ENCODE measurements around the gene COL16A1. TPM values are rescaled to one million over a fixed set of nuclear protein-coding genes. Genes with fewer than 3 reads are reported as not detected.

Gene COL16A1
- total and polyA plus RNA-seq, 7 experiments from 2014 or later, result 0.31 to 0.37 TPM; not detected in 5

DNA sequence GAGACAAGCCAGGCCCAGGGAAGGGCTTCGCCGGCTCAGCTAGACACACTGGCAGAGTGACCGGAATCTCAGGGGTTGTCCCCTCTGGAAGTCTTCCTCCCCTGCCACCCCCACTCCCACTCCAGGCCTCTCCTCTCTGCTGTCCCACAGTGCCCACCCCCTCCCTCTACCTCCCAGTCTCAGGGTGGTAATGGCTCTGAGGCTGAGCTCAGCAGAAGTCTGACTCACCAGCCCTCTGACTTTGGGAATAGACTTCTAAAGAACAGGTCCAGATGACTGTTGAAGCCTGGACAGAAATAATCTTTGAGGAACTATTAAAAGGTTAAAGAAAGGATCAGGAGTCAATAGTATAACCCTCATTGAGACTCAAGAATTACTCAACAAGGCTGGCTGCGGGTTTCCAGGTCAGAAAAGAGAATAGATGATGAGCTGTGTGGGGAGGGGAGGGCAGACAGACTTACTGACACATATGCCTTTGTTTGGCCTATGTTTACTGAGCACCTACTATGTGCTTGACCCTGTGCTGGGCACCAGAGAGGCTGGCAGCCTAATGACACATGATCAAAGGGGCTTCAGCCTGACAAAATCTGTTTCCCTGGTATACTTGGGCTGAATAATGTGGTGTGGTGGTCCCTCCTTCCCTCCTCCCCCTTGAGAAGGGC is 78.1 kb downstream of the COL16A1 start:
- peak; percentile 7 for ATAC-seq
- CTCF ChIA-PET, result no interaction called here
- DNase-seq, result no peak
- peaks cover 4 to 39% (median 9%) of the 10 kb centered on the region in 5 donors for H3K36me3 Mint-ChIP-seq
- H3K27me3 Mint-ChIP-seq, result no peaks in the 10 kb centered on the region
- H3K4me1 Mint-ChIP-seq, result peaks cover 0 to 8% (median 0%) of the 10 kb centered on the region in 7 donors
- H3K27ac ChIP-seq (ENCODE audit: low read depth, low read length), result no peak overlapping the region
- no peaks in the 10 kb centered on the region for H3K4me1 ChIP-seq (ENCODE audit: control insufficient read depth in 2 of 2, insufficient read depth in 2 of 2, low read length in 2 of 2)
- intact Hi-C loops (cut with micrococcal nuclease), result no loop called here
- no peaks in the 10 kb centered on the region for H3K27me3 ChIP-seq (ENCODE audit: control insufficient read depth in 2 of 2, insufficient read depth in 2 of 2, low read length in 2 of 2)
- H3K27ac Mint-ChIP-seq, result peak overlapping the region in 1 of 9 donors; percentile 25
- H3K9me3 ChIP-seq (ENCODE audit: control insufficient read depth in 2 of 3, low read length in 3 of 3), result no peaks in the 10 kb centered on the region
- H3K36me3 ChIP-seq (ENCODE audit: control insufficient read depth in 2 of 3, insufficient read depth in 3 of 3, low read length in 3 of 3), result peaks cover 0 to 40% (median 7%) of the 10 kb centered on the region in 3 experiments
- H3K9me3 Mint-ChIP-seq, result no peaks in the 10 kb centered on the region
- H3K4me3 ChIP-seq (ENCODE audit: low read length), result no peak overlapping the region
- POLR2A ChIA-PET, result no interaction called here
- H3K4me3 Mint-ChIP-seq, result no peak overlapping the region

DNA sequence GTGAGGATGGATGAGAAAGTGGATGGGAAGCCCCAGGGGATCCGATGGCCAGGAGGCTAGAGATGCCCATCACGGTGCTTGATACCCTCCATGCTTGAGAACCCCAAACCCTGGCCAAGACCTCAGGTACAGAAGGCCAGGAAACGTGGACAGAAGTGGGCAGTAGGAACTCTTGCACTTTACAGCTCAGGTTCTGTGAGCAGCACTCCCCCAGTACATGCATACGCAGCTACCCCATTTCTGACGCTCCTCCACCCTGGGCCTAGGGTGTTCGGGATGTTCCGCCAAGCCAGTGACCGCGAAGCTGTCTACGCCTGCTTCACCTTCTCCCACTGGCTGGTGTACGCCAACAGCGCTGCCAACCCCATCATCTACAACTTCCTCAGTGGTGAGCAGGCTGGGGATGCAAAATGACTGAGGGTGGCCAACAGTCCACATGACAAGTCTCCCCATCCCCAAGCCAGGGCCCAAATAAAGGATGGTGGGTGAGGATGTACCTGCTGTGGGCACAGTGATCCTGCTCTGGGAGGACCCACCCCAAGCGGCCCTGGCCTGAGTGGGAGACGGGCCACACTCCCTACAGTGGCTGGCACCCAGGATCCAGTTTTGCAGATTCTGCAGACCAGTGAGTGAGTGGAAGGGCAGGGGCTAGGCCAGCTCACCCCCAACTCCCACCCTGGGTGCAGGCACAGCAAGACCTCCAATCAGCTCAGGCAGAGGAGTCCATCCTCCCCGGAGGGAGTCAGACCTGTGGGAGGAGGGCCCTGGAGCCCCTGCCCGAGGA is 78.9 kb downstream of the COL16A1 start:
- Mint-ChIP-seq H3K4me1 (peaks cover 0 to 8% (median 0%) of the 10 kb centered on the region in 7 donors), H3K27ac (no peak overlapping the region), H3K36me3 (peaks cover 1 to 33% (median 5%) of the 10 kb centered on the region in 5 donors), H3K9me3 (no peaks in the 10 kb centered on the region), H3K27me3 (no peaks in the 10 kb centered on the region), H3K4me3 (no peak overlapping the region)
- H3K36me3 ChIP-seq (ENCODE audit: control insufficient read depth in 2 of 3, insufficient read depth in 3 of 3, low read length in 3 of 3), result peaks cover 0 to 32% (median 0%) of the 10 kb centered on the region in 3 experiments
- no peaks in the 10 kb centered on the region for H3K4me1 ChIP-seq (ENCODE audit: control insufficient read depth in 2 of 2, insufficient read depth in 2 of 2, low read length in 2 of 2)
- intact Hi-C loops (cut with micrococcal nuclease), result no loop called here
- no peaks in the 10 kb centered on the region for H3K27me3 ChIP-seq (ENCODE audit: control insufficient read depth in 2 of 2, insufficient read depth in 2 of 2, low read length in 2 of 2)
- no peak overlapping the region for H3K4me3 ChIP-seq (ENCODE audit: low read length)
- no peak for DNase-seq
- ATAC-seq, result peak; percentile 8
- POLR2A ChIA-PET, result no interaction called here
- no peak overlapping the region for H3K27ac ChIP-seq (ENCODE audit: low read depth, low read length)
- no peaks in the 10 kb centered on the region for H3K9me3 ChIP-seq (ENCODE audit: control insufficient read depth in 2 of 3, low read length in 3 of 3)
- CTCF ChIA-PET, result no interaction called here

DNA sequence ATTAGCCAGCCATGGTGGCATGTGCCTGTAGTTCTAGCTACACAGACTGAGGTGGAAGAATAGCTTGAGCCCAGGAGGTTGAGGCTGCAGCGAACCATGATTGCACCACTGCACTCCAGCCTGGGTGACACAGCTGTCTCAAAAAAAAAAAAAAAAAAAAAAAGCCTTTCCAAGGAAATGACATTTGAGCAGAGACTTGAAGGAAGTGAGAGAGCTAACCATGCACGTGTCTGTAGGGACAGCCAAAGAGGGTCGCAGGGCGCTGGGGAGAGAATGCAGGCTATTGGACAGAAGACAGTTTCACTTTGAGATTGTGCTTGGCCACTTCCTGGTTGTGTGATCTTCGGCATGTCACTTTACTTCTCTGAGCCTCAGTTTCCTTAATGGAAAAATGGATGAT is 79.5 kb downstream of the COL16A1 start:
- DNase-seq (no peak), ATAC-seq (no peak)
- H3K36me3 ChIP-seq (ENCODE audit: control insufficient read depth in 2 of 3, insufficient read depth in 3 of 3, low read length in 3 of 3), result peaks cover 0 to 26% (median 0%) of the 10 kb centered on the region in 3 experiments
- no peaks in the 10 kb centered on the region for H3K4me1 ChIP-seq (ENCODE audit: control insufficient read depth in 2 of 2, insufficient read depth in 2 of 2, low read length in 2 of 2)
- H3K4me1 Mint-ChIP-seq, result peaks cover 0 to 8% (median 0%) of the 10 kb centered on the region in 7 donors
- intact Hi-C loops (cut with micrococcal nuclease), result no loop called here
- H3K9me3 Mint-ChIP-seq, result no peaks in the 10 kb centered on the region
- H3K27ac ChIP-seq (ENCODE audit: low read depth, low read length), result no peak overlapping the region
- no peaks in the 10 kb centered on the region for H3K9me3 ChIP-seq (ENCODE audit: control insufficient read depth in 2 of 3, low read length in 3 of 3)
- no peak overlapping the region for H3K4me3 Mint-ChIP-seq
- H3K4me3 ChIP-seq (ENCODE audit: low read length), result no peak overlapping the region
- POLR2A ChIA-PET, result no interaction called here
- peak overlapping the region in 1 of 9 donors; percentile 37 for H3K27ac Mint-ChIP-seq
- CTCF ChIA-PET, result no interaction called here
- H3K27me3 Mint-ChIP-seq, result peaks cover 0 to 5% (median 3%) of the 10 kb centered on the region in 5 donors
- peaks cover 1 to 27% (median 3%) of the 10 kb centered on the region in 5 donors for H3K36me3 Mint-ChIP-seq
- no peaks in the 10 kb centered on the region for H3K27me3 ChIP-seq (ENCODE audit: control insufficient read depth in 2 of 2, insufficient read depth in 2 of 2, low read length in 2 of 2)

DNA sequence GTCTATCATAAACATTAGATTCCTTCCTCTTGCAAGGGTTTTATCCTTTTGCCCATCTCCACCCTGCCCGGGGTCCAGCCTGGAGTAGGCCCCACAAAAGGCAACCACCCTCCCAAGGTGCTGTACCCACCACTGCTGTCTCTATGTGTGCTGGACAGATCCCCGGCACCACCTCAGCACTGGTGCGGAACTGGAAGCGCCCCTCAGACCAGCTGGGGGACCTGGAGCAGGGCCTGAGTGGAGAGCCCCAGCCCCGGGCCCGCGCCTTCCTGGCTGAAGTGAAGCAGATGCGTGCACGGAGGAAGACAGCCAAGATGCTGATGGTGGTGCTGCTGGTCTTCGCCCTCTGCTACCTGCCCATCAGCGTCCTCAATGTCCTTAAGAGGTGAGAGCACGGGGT is 80.5 kb downstream of the COL16A1 start:
- DNase-seq (no peak), ATAC-seq (no peak)
- peaks cover 8 to 15% (median 9%) of the 10 kb centered on the region in 5 donors for H3K27me3 Mint-ChIP-seq
- POLR2A ChIA-PET, result no interaction called here
- CTCF ChIA-PET, result no interaction called here
- H3K36me3 Mint-ChIP-seq, result peaks cover 0 to 17% (median 1%) of the 10 kb centered on the region in 5 donors
- no peaks in the 10 kb centered on the region for H3K9me3 Mint-ChIP-seq
- Histone ChIP-seq H3K27me3 (ENCODE audit: control insufficient read depth in 2 of 2, insufficient read depth in 2 of 2, low read length in 2 of 2) (no peaks in the 10 kb centered on the region), H3K36me3 (ENCODE audit: control insufficient read depth in 2 of 3, insufficient read depth in 3 of 3, low read length in 3 of 3) (peaks cover 0 to 17% (median 0%) of the 10 kb centered on the region in 3 experiments), H3K27ac (ENCODE audit: low read depth, low read length) (no peak overlapping the region), H3K4me1 (ENCODE audit: control insufficient read depth in 2 of 2, insufficient read depth in 2 of 2, low read length in 2 of 2) (no peaks in the 10 kb centered on the region), H3K4me3 (ENCODE audit: low read length) (no peak overlapping the region), H3K9me3 (ENCODE audit: control insufficient read depth in 2 of 3, low read length in 3 of 3) (no peaks in the 10 kb centered on the region)
- intact Hi-C loops (cut with micrococcal nuclease), result no loop called here
- H3K4me1 Mint-ChIP-seq, result peaks cover 0 to 8% (median 0%) of the 10 kb centered on the region in 7 donors
- no peak overlapping the region for H3K27ac Mint-ChIP-seq
- no peak overlapping the region for H3K4me3 Mint-ChIP-seq

DNA sequence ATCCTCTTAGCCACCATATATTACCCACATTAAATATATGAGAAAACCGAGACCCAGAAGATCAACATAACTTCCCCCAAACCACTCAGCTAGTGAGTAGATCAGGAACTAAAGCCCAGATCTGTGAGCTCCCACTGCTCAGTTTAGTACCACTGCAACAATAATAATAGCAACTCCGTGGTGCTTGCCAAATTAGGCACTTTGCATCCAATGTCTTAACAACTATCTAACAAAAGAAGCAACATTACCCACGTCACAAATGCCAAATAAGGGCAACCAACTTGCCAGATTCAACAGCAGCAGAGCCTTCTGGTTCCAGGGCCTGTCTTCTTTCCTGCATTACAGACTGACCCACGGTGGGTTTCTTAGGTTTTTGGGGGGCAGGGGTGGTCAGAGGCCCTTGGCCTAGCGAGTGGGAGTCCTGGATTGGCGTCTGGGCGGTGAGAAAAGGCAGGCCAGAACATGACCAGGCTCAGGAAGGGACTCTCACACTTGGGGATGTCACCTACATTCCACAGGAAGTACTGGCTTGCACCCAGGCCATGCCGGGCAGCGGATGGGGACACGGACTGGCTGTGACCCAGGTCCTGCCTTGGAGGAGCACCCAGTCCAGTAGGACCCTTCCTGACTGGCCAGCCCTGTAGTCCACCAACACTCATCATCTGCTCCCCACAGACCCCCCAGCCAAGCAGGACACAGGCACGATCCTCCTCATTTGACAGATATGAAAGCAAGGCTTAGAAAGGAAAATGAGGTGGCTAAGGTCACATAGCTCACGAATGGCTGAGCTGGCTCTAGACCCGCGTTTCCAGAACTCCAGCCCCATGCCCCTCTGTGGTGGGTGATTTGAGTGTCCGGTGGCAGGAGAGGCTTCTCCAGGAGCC is 81.7 kb downstream of the COL16A1 start:
- Mint-ChIP-seq H3K4me3 (no peak overlapping the region), H3K27ac (no peak overlapping the region), H3K36me3 (peaks cover 0 to 11% (median 1%) of the 10 kb centered on the region in 5 donors), H3K27me3 (peaks cover 12 to 21% (median 14%) of the 10 kb centered on the region in 5 donors), H3K9me3 (no peaks in the 10 kb centered on the region), H3K4me1 (peaks cover 0 to 11% (median 4%) of the 10 kb centered on the region in 7 donors)
- ATAC-seq, result no peak
- POLR2A ChIA-PET, result no interaction called here
- H3K27me3 ChIP-seq (ENCODE audit: control insufficient read depth in 2 of 2, insufficient read depth in 2 of 2, low read length in 2 of 2), result no peaks in the 10 kb centered on the region
- H3K36me3 ChIP-seq (ENCODE audit: control insufficient read depth in 2 of 3, insufficient read depth in 3 of 3, low read length in 3 of 3), result peaks cover 0 to 4% (median 0%) of the 10 kb centered on the region in 3 experiments
- no peak for DNase-seq
- intact Hi-C loops (cut with micrococcal nuclease), result no loop called here
- H3K4me3 ChIP-seq (ENCODE audit: low read length), result no peak overlapping the region
- no peaks in the 10 kb centered on the region for H3K9me3 ChIP-seq (ENCODE audit: control insufficient read depth in 2 of 3, low read length in 3 of 3)
- CTCF ChIA-PET, result interaction anchor here (0.6 kb wide), 1 partner anchor 154 kb away, joined by 4 read pairs; no protein-coding TSS in a partner anchor
- H3K4me1 ChIP-seq (ENCODE audit: control insufficient read depth in 2 of 2, insufficient read depth in 2 of 2, low read length in 2 of 2), result no peaks in the 10 kb centered on the region
- H3K27ac ChIP-seq (ENCODE audit: low read depth, low read length), result no peak overlapping the region

DNA sequence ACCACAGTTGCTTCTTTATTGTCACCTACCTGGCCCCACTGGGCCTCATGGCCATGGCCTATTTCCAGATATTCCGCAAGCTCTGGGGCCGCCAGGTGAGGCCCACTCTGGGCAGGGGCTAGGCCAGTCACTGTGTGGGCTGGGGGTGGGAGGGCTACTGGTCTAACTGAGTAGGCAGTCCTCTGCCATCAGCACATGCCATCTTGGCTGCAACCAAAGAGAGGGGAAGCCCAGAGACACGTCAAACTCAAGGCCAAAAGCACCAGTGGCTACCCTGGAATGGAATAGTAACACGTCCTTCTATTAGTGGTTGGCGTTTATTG is 82.4 kb downstream of the COL16A1 start:
- H3K27me3 Mint-ChIP-seq, result peaks cover 19 to 27% (median 21%) of the 10 kb centered on the region in 5 donors
- ChIA-PET POLR2A (no interaction called here), CTCF (no interaction called here)
- peaks cover 0 to 7% (median 1%) of the 10 kb centered on the region in 5 donors for H3K36me3 Mint-ChIP-seq
- H3K4me1 ChIP-seq (ENCODE audit: control insufficient read depth in 2 of 2, insufficient read depth in 2 of 2, low read length in 2 of 2), result no peaks in the 10 kb centered on the region
- no peak overlapping the region for H3K4me3 ChIP-seq (ENCODE audit: low read length)
- H3K4me1 Mint-ChIP-seq, result peaks cover 0 to 10% (median 8%) of the 10 kb centered on the region in 7 donors
- H3K27ac ChIP-seq (ENCODE audit: low read depth, low read length), result no peak overlapping the region
- H3K27me3 ChIP-seq (ENCODE audit: control insufficient read depth in 2 of 2, insufficient read depth in 2 of 2, low read length in 2 of 2), result peaks cover 0 to 3% of the 10 kb centered on the region in 2 donors
- H3K36me3 ChIP-seq (ENCODE audit: control insufficient read depth in 2 of 3, insufficient read depth in 3 of 3, low read length in 3 of 3), result no peaks in the 10 kb centered on the region
- no peak for ATAC-seq
- no peak for DNase-seq
- no peak overlapping the region for H3K27ac Mint-ChIP-seq
- no peak overlapping the region for H3K4me3 Mint-ChIP-seq
- intact Hi-C loops (cut with micrococcal nuclease), result no loop called here
- H3K9me3 Mint-ChIP-seq, result no peaks in the 10 kb centered on the region
- no peaks in the 10 kb centered on the region for H3K9me3 ChIP-seq (ENCODE audit: control insufficient read depth in 2 of 3, low read length in 3 of 3)

Measured in naive thymus-derived CD4-positive, alpha-beta T cell (primary cell).